Urinary bladder (tissue), 4 donors: ENCODE data around the gene EFEMP2. TPM values are rescaled to one million over a fixed set of nuclear protein-coding genes. Genes with fewer than 3 reads are reported as not detected.
"Not testable (repeated sequence)": the region's sequence is repeated elsewhere in the genome, so short reads cannot be mapped to it uniquely, and the experiment has no call there.

Experiments used
- DNase-seq: peaks from one replicate; pipeline ENCODE4 v3.0.0-alpha.2; 2015; ENCODE audit errors: extremely low spot score
- H3K27ac ChIP-seq: one replicate; pipeline ENCODE4 v1.5.1; 2013; ENCODE audit warnings: low read depth, mild to moderate bottlenecking, moderate library complexity
- H3K36me3 ChIP-seq: one replicate; pipeline ENCODE4 v1.6.1; 2013; ENCODE audit warnings: mild to moderate bottlenecking, moderate library complexity; ENCODE audit not compliant: insufficient read depth
- H3K4me1 ChIP-seq: one replicate; pipeline ENCODE4 v1.6.1; 2013; ENCODE audit warnings: mild to moderate bottlenecking, moderate library complexity; ENCODE audit not compliant: insufficient read depth
- H3K4me3 ChIP-seq: one replicate; pipeline ENCODE4 v1.5.1; 2013; ENCODE audit warnings: low read depth, low read length
- WGBS: extraction: QIAGEN DNeasy Blood & Tissue Kit; methylation state at CpG from one replicate; pipeline ENCODE4 v1.1.7; 2013; 5-methylcytosine and 5-hydroxymethylcytosine counted together
- polyA plus RNA-seq: library from polyadenylated mRNA; stranded (reverse); fragments of 200-250 nt; gene quantifications from one replicate; pipeline ENCODE4 v1.2.3, GENCODE V29; 2013
- total RNA-seq: library from RNA; depleted of rRNA; stranded (reverse); fragments of >200 nt; gene quantifications from one replicate; pipeline ENCODE4 v1.2.3, GENCODE V29; 2014
- donor health status: healthy with polysubstance abuse.
- donor health status: healthy.

Gene EFEMP2
- total and polyA plus RNA-seq, 2 donors, result 43.3 to 120 TPM

- no peak overlapping the region for H3K4me3 ChIP-seq
- H3K4me1 ChIP-seq, result no peaks in the 10 kb centered on the region
- no peak for DNase-seq
- H3K36me3 ChIP-seq, result peaks cover 5% of the 10 kb centered on the region
- 78% methylated on average over 15 of the region's 15 CpGs for WGBS
- H3K27ac ChIP-seq, result no peak overlapping the region
Observed at GRCh38 chr11:65855927-65856363, 16.7 kb downstream of the EFEMP2 start.

DNA sequence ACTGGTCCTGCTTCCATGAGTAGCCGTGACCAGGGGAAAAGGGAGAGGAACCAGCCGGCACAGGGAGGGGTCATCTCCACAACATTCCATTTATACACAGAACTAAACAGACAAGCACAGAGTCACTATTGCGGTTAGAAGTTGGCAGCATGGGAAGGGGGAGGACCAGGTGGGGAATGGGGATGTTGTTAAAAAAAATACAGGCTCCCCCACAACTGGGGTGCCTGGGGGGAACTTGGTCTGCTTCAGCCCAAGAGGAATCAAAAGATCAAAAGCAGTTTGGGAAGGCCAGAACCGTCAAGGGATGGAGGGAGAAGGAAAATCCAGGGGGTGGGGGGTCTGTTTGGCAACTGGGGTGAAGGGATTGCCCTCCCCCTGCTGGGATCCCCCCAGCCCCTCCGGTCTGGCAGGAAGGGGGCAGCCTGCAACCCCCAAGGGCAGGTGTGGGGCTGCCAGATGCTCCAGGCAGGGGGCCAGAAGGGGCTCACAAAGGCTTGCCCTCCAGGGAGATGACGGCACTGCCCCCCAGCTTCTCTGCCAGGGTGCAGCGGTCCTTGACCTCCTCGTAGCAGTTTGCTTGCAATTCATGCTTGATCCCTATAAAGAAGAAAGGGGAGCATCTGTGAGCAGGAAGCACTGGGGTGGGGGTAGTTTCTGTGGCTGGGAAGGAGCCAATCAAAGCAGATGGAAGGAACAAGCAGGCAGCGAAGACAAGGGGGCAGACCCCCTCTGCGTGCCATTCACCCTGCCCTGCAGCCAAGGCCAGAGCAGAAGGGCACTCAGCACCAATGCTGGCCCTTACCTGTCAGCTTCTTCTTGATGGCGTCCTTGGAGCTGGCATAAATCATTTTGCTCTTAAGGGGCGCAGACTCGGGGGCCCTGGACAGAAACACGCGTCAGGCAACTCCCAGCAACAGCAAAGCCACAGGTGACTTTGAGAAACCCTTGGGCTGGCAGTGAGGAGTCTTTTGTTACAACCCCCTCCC is 17.5 kb downstream of the EFEMP2 start:
- WGBS, result 71% methylated on average over 15 of the region's 15 CpGs
- H3K4me1 ChIP-seq, result no peaks in the 10 kb centered on the region

DNA sequence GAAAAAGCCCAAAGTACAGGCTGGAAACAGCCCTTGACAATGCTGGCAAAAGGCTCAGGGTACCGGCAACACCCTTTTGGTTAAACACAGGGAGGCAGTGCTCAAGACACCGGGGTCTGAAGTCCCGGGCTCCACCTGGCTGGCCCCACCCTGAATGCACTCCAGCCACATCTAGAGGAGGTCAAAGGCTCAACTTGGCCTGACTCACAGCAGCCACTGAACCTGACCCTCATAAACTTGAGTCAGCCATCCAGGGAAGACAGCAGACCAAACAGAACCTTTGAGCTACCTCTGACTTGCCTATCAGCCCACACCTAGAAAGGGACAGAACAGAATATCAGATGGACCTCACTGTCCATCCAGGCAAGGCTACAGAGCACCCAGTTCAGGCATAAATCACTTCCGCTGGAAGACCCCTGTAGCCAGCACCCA is 18.4 kb downstream of the EFEMP2 start:
- DNase-seq, result no peak
- 89% methylated on average over 4 of the region's 4 CpGs for WGBS
- Histone ChIP-seq H3K36me3 (peaks cover 5% of the 10 kb centered on the region), H3K4me1 (no peaks in the 10 kb centered on the region), H3K4me3 (no peak overlapping the region), H3K27ac (no peak overlapping the region)

More for the DNA sequence above, 17.5 kb downstream of the EFEMP2 start:
- DNase-seq, result no peak
- Histone ChIP-seq H3K27ac (no peak overlapping the region), H3K4me3 (no peak overlapping the region), H3K36me3 (peaks cover 5% of the 10 kb centered on the region)

DNA sequence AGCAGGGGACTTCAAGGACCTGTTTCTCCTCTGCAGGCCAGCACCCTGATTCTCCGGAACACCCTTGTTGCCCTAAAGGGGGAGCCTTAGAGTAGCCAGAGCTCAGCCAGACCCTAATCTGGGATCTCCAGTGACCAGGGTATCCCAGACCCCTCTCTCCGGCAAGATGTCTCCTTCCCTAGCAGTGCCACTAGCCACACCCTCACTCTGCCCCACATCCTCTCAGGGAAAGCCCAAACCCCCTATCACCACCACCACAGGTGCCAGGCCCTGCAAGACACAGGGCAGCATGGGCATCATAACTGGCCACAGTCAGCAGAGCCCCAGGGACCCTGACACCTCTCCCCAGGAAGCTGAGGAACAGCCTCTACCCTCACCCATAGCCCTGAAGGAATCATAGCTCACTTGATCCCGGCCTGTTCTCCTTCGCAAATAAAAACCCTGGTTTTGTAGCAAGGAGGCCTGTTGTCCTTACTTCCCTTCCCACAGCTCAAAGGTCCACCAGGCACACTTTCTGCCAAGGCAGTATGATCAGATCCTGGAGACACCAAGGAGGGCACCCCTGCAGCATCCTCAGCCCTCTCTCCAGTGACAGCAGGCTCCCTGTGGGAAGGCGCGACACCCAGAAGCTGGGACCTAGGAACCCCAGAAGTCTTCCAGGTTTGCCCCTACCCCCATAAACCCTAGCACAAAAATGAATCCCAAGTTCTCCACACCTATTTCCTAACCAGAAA is 19.2 kb downstream of the EFEMP2 start:
- Histone ChIP-seq H3K36me3 (peaks cover 5% of the 10 kb centered on the region), H3K4me3 (no peak overlapping the region), H3K4me1 (no peaks in the 10 kb centered on the region), H3K27ac (no peak overlapping the region)
- WGBS, result 87% methylated on average over 6 of the region's 6 CpGs
- no peak for DNase-seq

- 91% methylated on average over 33 of the region's 33 CpGs for WGBS
- no peaks in the 10 kb centered on the region for H3K4me1 ChIP-seq
- H3K27ac ChIP-seq, result no peak overlapping the region
- DNase-seq, result no peak
- no peak overlapping the region for H3K4me3 ChIP-seq
- peaks cover 5% of the 10 kb centered on the region for H3K36me3 ChIP-seq
Observed at GRCh38 chr11:65852508-65853245, 19.9 kb downstream of the EFEMP2 start.

GRCh38 chr11:65851811-65852507 is 20.6 kb downstream of the EFEMP2 start:
- peaks cover 5% of the 10 kb centered on the region for H3K36me3 ChIP-seq
- no peak for DNase-seq
- WGBS, result 85% methylated on average over 10 of the region's 10 CpGs
- no peaks in the 10 kb centered on the region for H3K4me1 ChIP-seq
- H3K27ac ChIP-seq, result no peak overlapping the region
- no peak overlapping the region for H3K4me3 ChIP-seq

DNA sequence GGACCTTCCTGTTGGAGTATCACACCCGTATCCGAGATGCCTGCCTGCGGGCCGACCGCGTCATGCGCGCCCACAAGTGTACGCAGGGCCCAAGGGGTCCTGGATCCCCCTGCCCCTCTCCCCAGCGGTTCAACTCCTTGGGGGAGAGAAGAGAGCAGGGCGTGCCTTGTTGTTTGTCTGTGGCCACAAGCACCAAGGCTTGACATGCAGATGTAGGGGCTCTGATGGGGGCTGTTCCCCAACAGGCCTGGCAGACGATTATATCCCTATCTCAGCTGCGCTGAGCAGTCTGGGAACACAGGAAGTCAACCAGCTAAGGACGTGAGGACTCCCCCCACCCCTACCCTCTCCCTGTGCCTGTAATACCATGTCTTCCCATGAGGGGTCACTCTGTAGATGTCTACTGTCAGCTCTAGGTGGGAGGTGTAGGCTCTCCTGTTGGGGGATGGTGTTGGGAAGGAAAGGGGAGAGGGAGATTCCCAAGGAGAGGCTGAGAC is 21.5 kb downstream of the EFEMP2 start:
- Histone ChIP-seq H3K4me1 (no peaks in the 10 kb centered on the region), H3K36me3 (peaks cover 5% of the 10 kb centered on the region), H3K4me3 (no peak overlapping the region), H3K27ac (no peak overlapping the region)
- 87% methylated on average over 14 of the region's 14 CpGs for WGBS
- DNase-seq, result no peak

GRCh38 chr11:65850217-65851082 is 22.1 kb downstream of the EFEMP2 start:
- no peak for DNase-seq
- Histone ChIP-seq H3K4me3 (no peak overlapping the region), H3K27ac (no peak overlapping the region), H3K36me3 (peaks cover 5% of the 10 kb centered on the region), H3K4me1 (no peaks in the 10 kb centered on the region)
- WGBS, result 77% methylated on average over 20 of the region's 20 CpGs

DNA sequence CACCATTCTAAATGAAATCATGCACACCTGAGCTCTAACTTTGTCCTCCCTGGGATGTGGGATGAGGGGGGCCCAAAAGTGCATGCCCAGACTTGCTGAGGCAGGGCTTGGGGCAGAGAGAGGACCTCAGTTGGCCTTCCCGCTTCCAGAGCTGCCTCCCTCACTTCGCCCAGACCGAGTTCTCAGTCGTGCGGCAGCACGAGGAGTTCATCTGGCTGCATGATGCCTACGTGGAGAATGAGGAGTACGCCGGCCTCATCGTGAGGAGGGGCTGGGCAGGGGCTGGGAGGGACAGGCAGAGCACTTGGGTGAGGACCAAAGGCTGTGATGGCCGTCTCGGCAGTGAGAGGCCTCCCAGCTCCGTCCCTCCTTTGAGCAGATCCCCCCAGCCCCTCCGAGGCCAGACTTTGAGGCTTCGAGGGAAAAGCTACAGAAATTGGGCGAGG is 22.8 kb downstream of the EFEMP2 start:
- DNase-seq, result no peak
- 43% methylated on average over 16 of the region's 16 CpGs for WGBS

DNA sequence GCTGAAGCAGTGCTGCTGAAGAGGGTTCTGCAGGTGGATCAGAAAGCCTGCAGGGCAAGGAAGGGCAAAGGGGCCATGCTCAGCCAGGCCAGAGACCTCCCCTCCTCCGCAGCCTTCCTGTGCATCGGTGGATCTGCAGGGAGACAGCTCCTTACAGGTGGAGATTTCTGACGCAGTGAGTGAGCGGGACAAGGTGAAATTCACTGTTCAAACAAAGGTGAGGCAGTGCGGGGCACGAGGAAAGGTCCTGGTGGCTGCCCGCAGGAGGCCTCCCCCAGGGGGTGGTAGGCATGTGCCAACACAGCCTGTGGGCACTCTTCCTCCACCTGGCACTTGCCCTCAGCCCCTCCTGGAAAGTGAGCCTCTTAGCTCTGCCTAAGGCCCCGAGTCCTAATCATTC is 23.2 kb downstream of the EFEMP2 start:
- H3K4me1 ChIP-seq, result no peaks in the 10 kb centered on the region
- no peak overlapping the region for H3K4me3 ChIP-seq
- no peak overlapping the region for H3K27ac ChIP-seq
- peaks cover 5% of the 10 kb centered on the region for H3K36me3 ChIP-seq
- WGBS, result 71% methylated on average over 8 of the region's 8 CpGs
- DNase-seq, result no peak

More for the DNA sequence above, 22.8 kb downstream of the EFEMP2 start:
- H3K4me3 ChIP-seq, result no peak overlapping the region
- no peaks in the 10 kb centered on the region for H3K4me1 ChIP-seq
- no peak overlapping the region for H3K27ac ChIP-seq
- H3K36me3 ChIP-seq, result peaks cover 5% of the 10 kb centered on the region

DNA sequence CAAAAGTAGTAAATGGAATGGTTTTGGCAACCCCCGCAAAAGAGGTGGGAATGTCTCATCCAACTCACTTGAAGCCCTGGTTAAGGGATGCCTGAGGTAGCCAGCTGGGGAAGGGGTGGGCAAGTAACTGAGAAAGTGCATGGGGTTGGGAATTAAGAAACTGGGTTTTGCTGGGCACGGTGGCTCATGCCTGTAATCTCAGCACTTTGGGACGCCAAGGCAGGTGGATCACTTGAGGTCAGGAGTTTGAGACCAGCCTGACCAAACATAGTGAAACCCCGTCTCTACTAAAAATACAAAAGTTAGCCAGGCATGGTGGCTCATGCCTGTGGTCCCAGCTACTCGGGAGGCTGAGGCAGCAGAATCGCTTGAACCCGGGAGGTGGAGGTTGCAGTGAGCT is 23.9 kb downstream of the EFEMP2 start:
- not testable (repeated sequence) for H3K4me1 ChIP-seq, H3K36me3 ChIP-seq, DNase-seq, H3K4me3 ChIP-seq, H3K27ac ChIP-seq
- 63% methylated on average over 7 of the region's 7 CpGs for WGBS

- Histone ChIP-seq H3K4me1 (no peaks in the 10 kb centered on the region), H3K27ac (no peak overlapping the region), H3K36me3 (peaks cover 3% of the 10 kb centered on the region), H3K4me3 (no peak overlapping the region)
- 82% methylated on average over 3 of the region's 3 CpGs for WGBS
- DNase-seq, result no peak
Observed at GRCh38 chr11:65847746-65848145, 24.9 kb downstream of the EFEMP2 start.
